COLO829 (cell line): ENCODE results near the gene PDE2A.
"Not testable (repeated sequence)": the region's sequence is repeated elsewhere in the genome, so short reads cannot be mapped to it uniquely, and the experiment has no call there.

Experiments used
- DNase-seq: peaks from one replicate; pipeline ENCODE4 v3.0.0; 2012; ENCODE audit warnings: low spot score

PDE2A gene

DNA sequence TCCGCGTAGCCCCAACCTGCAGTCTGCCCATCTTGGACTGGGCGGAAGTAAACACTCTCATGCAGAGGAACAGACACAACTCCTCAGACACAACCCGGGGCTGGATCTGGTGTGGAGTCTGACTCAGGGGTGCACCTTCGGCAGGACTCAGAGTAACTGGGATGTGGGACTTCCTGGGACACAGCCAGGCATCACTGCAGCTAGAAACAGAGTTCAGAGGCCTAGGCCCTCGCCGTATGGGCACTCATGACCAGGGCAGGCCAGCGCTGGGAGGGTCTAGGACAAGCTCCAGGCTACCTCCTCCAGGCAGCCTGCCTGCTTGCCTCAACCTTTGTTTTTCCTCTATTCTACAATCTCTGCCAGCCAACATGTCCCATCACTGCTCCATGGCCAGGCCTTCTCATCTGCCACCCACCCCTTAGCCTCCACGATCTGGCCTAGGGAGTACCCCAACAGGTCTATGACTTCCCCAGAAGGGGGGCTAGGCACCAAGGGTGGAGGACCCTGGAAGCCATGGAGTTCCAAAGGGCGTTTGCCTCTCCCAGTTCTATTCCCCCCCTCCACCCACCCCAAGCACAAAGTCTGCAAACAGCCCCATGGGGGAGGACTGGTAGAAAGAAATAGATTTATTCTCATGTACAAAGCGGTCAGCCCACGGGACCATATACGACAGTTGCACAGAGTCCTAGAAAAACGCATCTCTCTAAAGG is 98.5 kb downstream of the PDE2A start:
- DNase-seq, result no peak

- DNase-seq, result no peak
These were observed 99.4 kb downstream of the PDE2A start for GRCh38 chr11:72574548-72575460.

GRCh38 chr11:72573855-72574445 is 100.3 kb downstream of the PDE2A start:
- DNase-seq, result no peak

GRCh38 chr11:72573072-72573854 is 101.0 kb downstream of the PDE2A start:
- peak; percentile 60 for DNase-seq

GRCh38 chr11:72572540-72572939 is 101.7 kb downstream of the PDE2A start:
- DNase-seq, result not testable (repeated sequence)

GRCh38 chr11:72570893-72571661 is 103.1 kb downstream of the PDE2A start:
- no peak for DNase-seq

- DNase-seq, result no peak
These were observed 104.0 kb downstream of the PDE2A start for GRCh38 chr11:72569966-72570892.

GRCh38 chr11:72568861-72569260 is 105.4 kb downstream of the PDE2A start:
- no peak for DNase-seq

GRCh38 chr11:72562431-72562830 is 111.8 kb downstream of the PDE2A start:
- no peak for DNase-seq

DNA sequence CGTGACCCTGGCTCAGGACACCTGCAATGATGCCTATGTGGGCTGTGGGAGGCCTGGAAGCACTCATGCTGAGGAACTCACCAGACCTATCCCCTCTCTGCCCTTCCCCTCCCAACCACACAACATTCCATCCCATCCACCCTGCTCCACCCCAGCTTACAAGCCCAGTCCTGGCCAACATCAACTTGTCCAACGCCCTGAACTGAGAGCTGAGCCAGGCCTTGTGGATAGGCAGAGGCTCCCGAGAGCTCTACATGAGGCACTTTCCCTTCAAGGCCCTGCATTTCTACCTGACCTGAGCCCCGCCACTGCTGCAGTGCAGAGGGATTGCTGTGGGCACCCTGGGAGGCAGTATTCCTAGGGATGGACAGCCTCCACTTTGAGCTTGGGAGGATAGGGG is 112.4 kb downstream of the PDE2A start:
- DNase-seq, result no peak

DNA sequence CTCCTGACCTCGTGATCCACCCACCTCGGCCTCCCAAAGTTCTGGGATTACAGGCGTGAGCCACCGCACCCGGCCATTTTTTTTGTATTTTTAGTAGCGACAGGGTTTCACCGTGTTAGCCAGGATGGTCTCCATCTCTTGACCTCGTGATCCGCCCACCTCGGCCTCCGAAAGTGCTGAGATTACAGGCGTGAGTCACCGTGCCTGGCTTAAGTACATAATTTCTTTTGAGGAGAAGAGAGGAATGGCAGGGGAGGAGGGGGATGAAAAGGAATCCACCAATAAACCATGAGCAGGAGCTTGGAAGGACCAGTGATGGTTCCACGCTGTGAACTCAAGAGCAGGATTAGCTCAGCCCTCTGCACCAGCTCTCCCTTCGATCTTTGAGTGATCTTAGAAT is 113.4 kb downstream of the PDE2A start:
- not testable (repeated sequence) for DNase-seq

GRCh38 chr11:72556433-72556832 is 117.8 kb downstream of the PDE2A start:
- DNase-seq, result no peak

DNA sequence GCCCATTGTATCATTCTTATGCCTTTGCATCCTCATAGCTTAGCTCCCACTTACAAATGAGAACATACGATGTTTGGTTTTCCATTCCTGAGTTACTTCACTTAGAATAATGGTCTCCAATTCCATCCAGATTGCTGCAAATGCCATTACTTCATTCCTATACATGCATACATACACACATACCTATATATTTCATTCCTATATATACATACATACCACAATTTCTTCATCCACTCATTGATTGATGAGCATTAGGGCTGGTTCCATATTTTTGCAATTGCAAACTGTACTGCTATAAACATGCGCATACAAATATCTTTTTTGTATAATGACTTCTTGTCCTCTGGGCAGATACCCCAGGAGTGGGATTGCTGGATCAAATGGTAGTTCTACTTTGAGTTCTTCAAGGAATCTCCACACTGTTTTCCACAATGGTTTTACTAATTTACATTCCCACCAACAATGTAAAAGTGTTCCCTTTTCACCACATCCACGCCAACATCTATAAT is 119.2 kb downstream of the PDE2A start:
- DNase-seq, result not testable (repeated sequence)

GRCh38 chr11:72553706-72554105 is 120.5 kb downstream of the PDE2A start:
- no peak for DNase-seq

DNA sequence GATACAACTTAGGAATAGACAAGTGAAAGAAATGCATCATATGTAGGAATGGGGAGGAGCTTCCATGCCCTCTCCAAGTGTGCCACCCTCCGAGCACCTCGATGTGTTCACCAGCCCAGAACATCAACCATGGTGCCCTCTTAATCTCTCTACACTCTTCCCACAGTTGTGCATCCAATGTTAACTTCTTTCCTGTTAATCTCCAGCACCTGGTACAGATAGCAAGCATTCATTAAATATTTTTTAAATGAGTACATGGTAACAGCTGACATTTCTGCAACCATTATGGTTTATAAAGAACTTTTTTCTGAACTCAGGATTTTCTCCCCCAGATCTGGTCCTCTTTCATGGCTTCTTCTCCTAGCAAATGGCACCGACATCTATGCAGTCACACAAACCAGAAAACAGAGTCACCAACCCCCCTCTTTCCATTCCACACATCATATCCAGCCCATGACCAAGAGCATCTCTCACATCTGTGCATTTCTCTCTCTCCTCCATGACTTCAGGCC is 121.8 kb downstream of the PDE2A start:
- no peak for DNase-seq

- no peak for DNase-seq
These were observed 122.7 kb downstream of the PDE2A start for GRCh38 chr11:72551571-72551970.

DNA sequence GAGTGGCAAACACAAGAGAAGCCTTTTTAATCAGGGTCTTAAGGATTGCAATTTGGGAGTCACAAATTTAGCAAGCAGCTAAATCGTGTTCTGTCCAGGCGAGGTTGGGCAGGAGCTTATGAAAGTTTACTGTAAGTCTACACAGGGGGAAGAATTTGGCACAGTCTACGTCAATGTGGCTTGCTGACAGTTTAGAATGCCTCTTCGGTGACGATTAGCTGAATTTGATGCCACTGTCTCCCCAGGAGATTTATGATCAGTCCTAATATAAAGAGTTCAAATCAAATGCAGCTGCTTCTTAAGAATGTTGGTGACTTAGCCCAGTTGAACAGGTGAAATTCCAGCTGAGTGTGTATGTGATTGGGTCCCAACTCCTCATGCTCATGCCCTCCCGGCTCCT is 125.8 kb downstream of the PDE2A start:
- no peak for DNase-seq

DNA sequence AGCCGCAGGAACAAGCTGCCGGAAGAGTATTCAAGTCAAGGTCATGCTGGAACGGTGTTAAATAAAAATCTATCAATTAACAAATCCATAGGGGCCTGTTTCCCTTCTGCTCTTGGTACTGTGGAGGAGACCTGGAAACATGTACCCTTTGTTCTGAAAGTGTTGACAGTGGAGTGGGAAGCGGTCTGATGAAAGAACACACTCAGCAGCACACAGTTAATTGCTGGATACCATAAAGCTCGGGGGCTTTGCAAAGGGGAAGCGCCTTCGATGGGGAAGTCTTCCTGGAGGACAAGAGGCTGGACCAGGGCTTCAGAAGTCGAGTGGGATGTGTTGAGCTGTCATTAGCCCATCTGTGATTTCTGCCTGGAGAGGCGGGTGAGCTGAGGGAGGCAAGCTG is 127.4 kb downstream of the PDE2A start:
- DNase-seq, result no peak

- no peak for DNase-seq
These were observed 129.6 kb downstream of the PDE2A start for GRCh38 chr11:72544589-72544988.
